ENCODE data around the gene EN2. TPM values are rescaled to one million over a fixed set of nuclear protein-coding genes. Genes with fewer than 3 reads are reported as not detected.
A peak's percentile ranks its signal among the peaks of the same experiment; 100 is the strongest.

Gene EN2
- total RNA-seq, 2 experiments from 2014 or later: not detected

- H3K27ac Mint-ChIP-seq: peak overlapping the region; percentile 50
- ChIA-PET POLR2A (no interaction called here), CTCF (interaction anchor here (1.2 kb wide), 1 partner anchor 33 kb away, joined by 3 read pairs; no protein-coding TSS in a partner anchor)
- no peak for DNase-seq
- peaks cover 19% of the 10 kb centered on the region for H3K4me1 Mint-ChIP-seq
- peaks cover 71% of the 10 kb centered on the region for H3K27me3 Mint-ChIP-seq
- H3K36me3 Mint-ChIP-seq (ENCODE audit: low read depth): peaks cover 3% of the 10 kb centered on the region
- H3K9me3 Mint-ChIP-seq: peaks cover 4% of the 10 kb centered on the region
- H3K4me3 Mint-ChIP-seq: no peak overlapping the region
Observed at GRCh38 chr7:155510975-155511701, 53.2 kb downstream of the EN2 start.

- Mint-ChIP-seq H3K4me3 (no peak overlapping the region), H3K9me3 (peaks cover 4% of the 10 kb centered on the region), H3K27ac (no peak overlapping the region), H3K27me3 (peaks cover 68% of the 10 kb centered on the region), H3K4me1 (peaks cover 19% of the 10 kb centered on the region), H3K36me3 (ENCODE audit: low read depth) (peaks cover 3% of the 10 kb centered on the region)
- ChIA-PET CTCF (interaction anchor here (1.2 kb wide), 1 partner anchor 33 kb away, joined by 3 read pairs; no protein-coding TSS in a partner anchor), POLR2A (no interaction called here)
- no peak for DNase-seq
Observed at GRCh38 chr7:155511702-155511996, 53.7 kb downstream of the EN2 start.

GRCh38 chr7:155512246-155512887, 54.4 kb downstream of the EN2 start:
- Mint-ChIP-seq H3K4me3 (no peak overlapping the region), H3K27me3 (peaks cover 61% of the 10 kb centered on the region), H3K4me1 (peaks cover 13% of the 10 kb centered on the region), H3K27ac (no peak overlapping the region), H3K36me3 (ENCODE audit: low read depth) (peaks cover 3% of the 10 kb centered on the region), H3K9me3 (peaks cover 4% of the 10 kb centered on the region)
- CTCF ChIA-PET: interaction anchor here (1.2 kb wide), 1 partner anchor 32 kb away, joined by 3 read pairs; no protein-coding TSS in a partner anchor
- POLR2A ChIA-PET: no interaction called here
- DNase-seq: no peak

- Mint-ChIP-seq H3K27ac (no peak overlapping the region), H3K9me3 (no peaks in the 10 kb centered on the region), H3K27me3 (peaks cover 50% of the 10 kb centered on the region), H3K4me3 (no peak overlapping the region), H3K4me1 (peaks cover 12% of the 10 kb centered on the region), H3K36me3 (ENCODE audit: low read depth) (peaks cover 3% of the 10 kb centered on the region)
- DNase-seq: no peak
- ChIA-PET POLR2A (no interaction called here), CTCF (interaction anchor here (0.6 kb wide), 1 partner anchor 197 kb away, joined by 3 read pairs; no protein-coding TSS in a partner anchor)
Observed at GRCh38 chr7:155513543-155514285, 55.8 kb downstream of the EN2 start.

GRCh38 chr7:155514296-155514695, 56.4 kb downstream of the EN2 start:
- peaks cover 46% of the 10 kb centered on the region for H3K27me3 Mint-ChIP-seq
- no peak overlapping the region for H3K4me3 Mint-ChIP-seq
- POLR2A ChIA-PET: no interaction called here
- peaks cover 3% of the 10 kb centered on the region for H3K36me3 Mint-ChIP-seq (ENCODE audit: low read depth)
- H3K4me1 Mint-ChIP-seq: peaks cover 7% of the 10 kb centered on the region
- CTCF ChIA-PET: no interaction called here
- DNase-seq: no peak
- no peak overlapping the region for H3K27ac Mint-ChIP-seq
- H3K9me3 Mint-ChIP-seq: no peaks in the 10 kb centered on the region

Other genes with a start within 250 kb of the EN2 start
- gene INSIG1, start 160.3 kb upstream of the EN2 start, total RNA-seq: 10 to 100 TPM; 69.3 to 71.2 TPM
- not detected for gene CNPY1, start 88.4 kb downstream of the EN2 start, total RNA-seq
- 10 to 100 TPM; 82.7 to 84.8 TPM for gene RBM33, start 186.5 kb downstream of the EN2 start, total RNA-seq

Data from activated CD4-positive, alpha-beta T cell treated with anti-CD3 and anti-CD28 coated beads, Interleukin-2, amount 10 ng/mL, durations not matched to agents 7 days and 5 days (primary cell).